Type B pancreatic cell (in vitro differentiated cells): Measurements from ENCODE around the gene AJM1. TPM values are rescaled to one million over a fixed set of nuclear protein-coding genes. Genes with fewer than 3 reads are reported as not detected.
A peak's percentile ranks its signal among the peaks of the same experiment; 100 is the strongest.
"Not testable (repeated sequence)": the region's sequence is repeated elsewhere in the genome, so short reads cannot be mapped to it uniquely, and the experiment has no call there.

Experiments used
- DNase-seq: peaks from one replicate; pipeline ENCODE4 v3.0.0; 2021; ENCODE audit warnings: mixed read lengths; ENCODE audit not compliant: unreplicated experiment; ENCODE audit errors: extremely low spot score
- H3K27ac Mint-ChIP-seq: 2 replicates; pipeline ENCODE4 v1.8.0; 2021; ENCODE audit warnings: mild to moderate bottlenecking, mixed read lengths
- H3K27me3 Mint-ChIP-seq: 2 replicates; pipeline ENCODE4 v1.8.0; 2021; ENCODE audit warnings: mixed read lengths
- H3K36me3 Mint-ChIP-seq: 2 replicates; pipeline ENCODE4 v1.8.0; 2021; ENCODE audit warnings: mixed read lengths
- H3K4me1 Mint-ChIP-seq: one replicate; pipeline ENCODE4 v1.8.0; 2021; ENCODE audit warnings: mixed read lengths; ENCODE audit not compliant: unreplicated experiment
- H3K4me3 Mint-ChIP-seq: 2 replicates; pipeline ENCODE4 v1.8.0; 2021; ENCODE audit warnings: mild to moderate bottlenecking, mixed read lengths
- H3K9me3 Mint-ChIP-seq: 2 replicates; pipeline ENCODE4 v1.8.0; 2021; ENCODE audit warnings: mixed read lengths
- total RNA-seq: library from RNA; stranded (reverse); gene quantifications from 2 replicates; pipeline ENCODE4 v1.2.1, GENCODE V29; 2021; ENCODE audit warnings: low replicate concordance
- TF ChIP-seq, protein P1 (sequence below): fragments of 200-600 bp; sonication (generic); conservative IDR thresholded peaks from 2 replicates; pipeline ENCODE4 v1.5.0; 2021; ENCODE audit warnings: antibody characterized with exemption, mild to moderate bottlenecking

AJM1 gene
- total RNA-seq, 1 donor from 2014 or later = 3.6 TPM

DNA sequence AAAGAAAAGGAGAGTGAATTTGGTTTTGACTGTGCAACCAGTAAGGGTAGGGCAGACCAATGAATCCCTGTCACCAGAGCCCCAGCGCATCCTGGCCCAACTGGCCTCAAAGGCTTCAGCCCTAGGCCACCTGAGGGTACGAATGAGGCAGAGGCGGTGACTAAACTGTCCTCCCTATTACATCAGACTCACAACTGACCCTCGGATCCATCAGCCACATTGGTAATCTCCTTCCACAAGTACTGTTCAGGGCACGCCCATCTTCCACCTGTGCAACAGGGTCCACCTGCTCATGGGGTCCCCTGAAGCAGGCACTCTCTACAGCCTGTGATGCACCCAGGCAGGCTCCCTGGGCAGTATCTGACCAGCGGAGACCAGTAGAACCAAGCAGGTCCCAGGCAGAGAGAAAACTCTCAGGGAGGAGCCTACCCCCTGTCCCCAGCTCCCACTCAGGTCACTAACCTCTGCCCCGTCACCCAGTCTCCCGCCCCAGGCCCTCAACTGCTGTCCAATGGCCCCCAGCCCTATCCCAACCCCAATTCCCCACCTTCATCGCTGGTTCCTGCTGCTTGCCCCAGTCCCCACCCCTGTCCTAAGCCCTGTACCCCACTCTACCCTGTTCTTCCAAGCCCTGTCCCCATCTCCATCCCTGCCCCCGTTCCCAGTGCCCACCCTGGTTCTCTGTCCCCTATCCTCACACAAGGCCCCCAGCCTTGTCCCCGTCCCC, 22.9 kb downstream of the AJM1 start:
- no peaks in the 10 kb centered on the region for H3K4me1 Mint-ChIP-seq
- no peaks in the 10 kb centered on the region for H3K27me3 Mint-ChIP-seq
- peak overlapping the region; percentile 46 for H3K27ac Mint-ChIP-seq
- H3K4me3 Mint-ChIP-seq = peak overlapping the region; percentile 87
- TF ChIP-seq, protein P1, sequence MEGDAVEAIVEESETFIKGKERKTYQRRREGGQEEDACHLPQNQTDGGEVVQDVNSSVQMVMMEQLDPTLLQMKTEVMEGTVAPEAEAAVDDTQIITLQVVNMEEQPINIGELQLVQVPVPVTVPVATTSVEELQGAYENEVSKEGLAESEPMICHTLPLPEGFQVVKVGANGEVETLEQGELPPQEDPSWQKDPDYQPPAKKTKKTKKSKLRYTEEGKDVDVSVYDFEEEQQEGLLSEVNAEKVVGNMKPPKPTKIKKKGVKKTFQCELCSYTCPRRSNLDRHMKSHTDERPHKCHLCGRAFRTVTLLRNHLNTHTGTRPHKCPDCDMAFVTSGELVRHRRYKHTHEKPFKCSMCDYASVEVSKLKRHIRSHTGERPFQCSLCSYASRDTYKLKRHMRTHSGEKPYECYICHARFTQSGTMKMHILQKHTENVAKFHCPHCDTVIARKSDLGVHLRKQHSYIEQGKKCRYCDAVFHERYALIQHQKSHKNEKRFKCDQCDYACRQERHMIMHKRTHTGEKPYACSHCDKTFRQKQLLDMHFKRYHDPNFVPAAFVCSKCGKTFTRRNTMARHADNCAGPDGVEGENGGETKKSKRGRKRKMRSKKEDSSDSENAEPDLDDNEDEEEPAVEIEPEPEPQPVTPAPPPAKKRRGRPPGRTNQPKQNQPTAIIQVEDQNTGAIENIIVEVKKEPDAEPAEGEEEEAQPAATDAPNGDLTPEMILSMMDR = no peak
- peaks cover 6% of the 10 kb centered on the region for H3K9me3 Mint-ChIP-seq
- H3K36me3 Mint-ChIP-seq = peaks cover 9% of the 10 kb centered on the region
- no peak for DNase-seq

DNA sequence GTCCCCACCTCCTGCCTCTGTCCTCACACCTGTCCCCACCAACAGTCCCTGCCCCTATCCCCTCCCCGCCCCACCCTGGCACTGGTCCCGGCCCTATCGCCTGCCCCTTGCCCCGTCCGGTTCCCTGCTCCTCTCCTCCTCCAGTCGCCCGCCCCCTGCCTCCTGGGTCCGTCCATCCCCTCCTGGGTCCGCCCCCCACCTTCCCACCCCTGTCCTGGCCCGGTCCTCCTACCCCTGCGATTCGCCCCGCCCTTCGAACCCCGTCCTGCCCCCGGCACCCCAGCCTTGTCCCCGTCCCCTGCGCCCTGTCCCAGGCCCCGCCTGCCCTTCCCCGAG, 23.5 kb downstream of the AJM1 start:
- no peak for DNase-seq
- Mint-ChIP-seq H3K27ac (peak overlapping the region; percentile 62), H3K9me3 (peaks cover 6% of the 10 kb centered on the region)

DNA sequence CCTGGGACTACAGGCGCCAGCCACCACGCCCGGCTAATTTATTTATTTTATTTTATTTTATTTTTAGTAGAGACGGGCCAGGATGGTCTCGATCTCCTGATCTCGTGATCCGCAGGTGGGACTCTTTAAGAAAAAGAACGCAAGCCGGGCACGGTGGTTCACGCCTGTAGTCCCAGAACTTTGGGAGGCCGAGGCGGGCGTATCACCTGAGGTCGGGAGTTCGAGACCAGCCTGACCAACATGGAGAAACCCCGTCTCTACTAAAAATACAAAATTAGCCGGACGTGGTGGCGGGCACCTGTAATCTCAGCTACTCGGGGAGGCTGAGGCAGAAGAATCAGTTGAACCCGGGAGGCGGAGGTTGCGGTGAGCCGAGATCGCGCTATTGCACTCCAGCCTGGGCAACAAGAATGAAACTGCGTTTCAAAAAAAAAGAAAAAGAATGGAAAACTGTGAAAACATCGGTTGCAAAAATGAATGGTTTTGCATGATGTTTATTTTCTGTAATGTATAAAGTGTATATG, 24.7 kb downstream of the AJM1 start:
- H3K27ac Mint-ChIP-seq, DNase-seq, H3K27me3 Mint-ChIP-seq, H3K36me3 Mint-ChIP-seq, H3K4me1 Mint-ChIP-seq, H3K9me3 Mint-ChIP-seq: not testable (repeated sequence)
- H3K4me3 Mint-ChIP-seq = peak overlapping the region; percentile 78

More for the DNA sequence above, 23.5 kb downstream of the AJM1 start:
- H3K27me3 Mint-ChIP-seq = no peaks in the 10 kb centered on the region
- H3K4me1 Mint-ChIP-seq = no peaks in the 10 kb centered on the region
- peaks cover 9% of the 10 kb centered on the region for H3K36me3 Mint-ChIP-seq
- TF ChIP-seq, protein P1 = no peak
- peak overlapping the region; percentile 87 for H3K4me3 Mint-ChIP-seq

DNA sequence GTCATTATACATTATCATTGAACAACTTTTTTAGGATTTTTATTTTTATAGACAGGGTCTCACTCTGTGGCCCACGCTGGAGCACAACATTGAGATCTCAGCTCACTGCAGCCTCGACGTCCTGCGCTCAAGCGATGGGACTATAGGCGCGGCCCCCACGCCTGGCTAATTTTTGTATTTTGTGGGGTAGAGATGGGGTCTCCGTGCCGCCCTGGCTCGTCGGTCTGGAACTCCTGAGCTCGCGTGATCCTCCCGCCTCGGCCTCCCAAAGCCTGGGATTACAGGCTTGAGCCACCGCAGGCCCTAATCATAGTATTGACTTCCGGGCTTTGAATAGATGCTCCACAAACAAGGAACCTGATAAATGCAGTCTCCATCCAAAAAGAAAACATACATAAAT, 25.2 kb downstream of the AJM1 start:
- Mint-ChIP-seq H3K27ac (no peak overlapping the region), H3K4me1 (no peaks in the 10 kb centered on the region), H3K9me3 (peaks cover 6% of the 10 kb centered on the region), H3K36me3 (peaks cover 9% of the 10 kb centered on the region), H3K27me3 (no peaks in the 10 kb centered on the region), H3K4me3 (peak overlapping the region; percentile 65)
- DNase-seq = no peak
- TF ChIP-seq, protein P1 = no peak

DNA sequence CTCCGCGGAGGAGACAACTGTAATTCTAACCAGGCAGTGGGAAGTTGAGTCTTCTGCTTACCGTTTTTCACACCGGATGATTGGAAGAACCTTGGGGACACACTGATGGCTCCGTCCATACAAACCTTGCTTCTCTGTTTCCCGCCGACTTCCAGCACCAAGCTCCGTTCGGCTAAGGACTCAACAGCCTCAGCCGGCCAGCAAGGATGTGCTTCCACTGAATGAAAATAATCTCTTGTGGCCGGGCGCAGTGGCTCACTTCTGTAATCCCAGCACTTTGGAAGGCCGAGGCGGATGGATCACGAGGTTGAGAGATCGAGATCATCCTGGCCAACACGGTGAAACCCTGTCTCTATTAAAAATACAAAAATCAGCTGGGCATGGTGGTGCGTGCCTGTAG, 25.6 kb downstream of the AJM1 start:
- no peaks in the 10 kb centered on the region for H3K27me3 Mint-ChIP-seq
- H3K4me3 Mint-ChIP-seq = peak overlapping the region; percentile 75
- peaks cover 6% of the 10 kb centered on the region for H3K9me3 Mint-ChIP-seq
- no peak for DNase-seq
- peaks cover 9% of the 10 kb centered on the region for H3K36me3 Mint-ChIP-seq
- TF ChIP-seq, protein P1 = no peak
- H3K4me1 Mint-ChIP-seq = no peaks in the 10 kb centered on the region
- H3K27ac Mint-ChIP-seq = no peak overlapping the region

DNA sequence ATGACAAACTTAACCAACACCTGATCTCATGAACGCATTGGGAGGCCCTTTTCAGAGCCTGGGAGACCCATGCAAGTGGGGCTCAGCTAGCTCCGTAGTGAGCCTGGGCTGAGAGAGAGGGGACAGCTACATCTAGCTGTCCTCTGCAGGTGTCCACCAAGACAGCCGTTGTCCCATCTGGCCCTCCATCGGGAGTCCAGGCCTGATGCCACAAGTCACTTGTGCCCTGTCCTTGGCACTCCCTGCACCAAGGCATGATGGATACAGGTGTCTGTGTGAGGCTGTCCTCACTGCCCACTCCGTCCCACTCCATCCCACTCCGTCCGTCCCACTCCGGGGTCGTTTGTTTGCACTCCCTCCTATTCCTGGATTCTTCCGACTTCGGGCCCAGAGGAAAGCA, 26.4 kb downstream of the AJM1 start:
- no peak for DNase-seq
- peak overlapping the region; percentile 75 for H3K4me3 Mint-ChIP-seq
- H3K36me3 Mint-ChIP-seq = peaks cover 9% of the 10 kb centered on the region
- no peaks in the 10 kb centered on the region for H3K4me1 Mint-ChIP-seq
- H3K27ac Mint-ChIP-seq = peak overlapping the region; percentile 26
- TF ChIP-seq, protein P1 = no peak
- no peaks in the 10 kb centered on the region for H3K27me3 Mint-ChIP-seq
- H3K9me3 Mint-ChIP-seq = peaks cover 6% of the 10 kb centered on the region

DNA sequence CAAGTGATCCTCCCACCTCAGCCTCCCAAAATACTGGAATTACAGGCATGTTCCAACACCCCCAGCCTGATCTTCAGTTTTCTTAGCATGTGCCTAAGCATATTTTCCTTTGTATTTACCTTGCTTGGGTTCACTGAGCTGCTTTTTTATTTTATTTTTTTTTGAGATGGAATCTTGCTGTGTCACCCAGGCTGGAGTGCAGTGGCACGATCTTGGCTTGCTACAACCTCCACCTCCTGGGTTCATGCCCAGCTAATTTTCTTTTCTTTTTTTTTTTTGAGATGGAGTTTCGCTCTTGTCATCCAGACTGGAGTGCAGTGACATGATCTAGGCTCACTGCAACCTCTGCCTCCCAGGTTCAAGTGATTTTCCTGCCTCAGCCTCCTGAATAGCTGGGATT, 27.3 kb downstream of the AJM1 start:
- not testable (repeated sequence) for DNase-seq, H3K27me3 Mint-ChIP-seq, H3K4me1 Mint-ChIP-seq, H3K27ac Mint-ChIP-seq, H3K9me3 Mint-ChIP-seq, H3K4me3 Mint-ChIP-seq, H3K36me3 Mint-ChIP-seq
